Measurements from ENCODE around the gene KIF3C.
"Not testable (repeated sequence)": the region's sequence is repeated elsewhere in the genome, so short reads cannot be mapped to it uniquely, and the experiment has no call there.

Gene KIF3C

DNA sequence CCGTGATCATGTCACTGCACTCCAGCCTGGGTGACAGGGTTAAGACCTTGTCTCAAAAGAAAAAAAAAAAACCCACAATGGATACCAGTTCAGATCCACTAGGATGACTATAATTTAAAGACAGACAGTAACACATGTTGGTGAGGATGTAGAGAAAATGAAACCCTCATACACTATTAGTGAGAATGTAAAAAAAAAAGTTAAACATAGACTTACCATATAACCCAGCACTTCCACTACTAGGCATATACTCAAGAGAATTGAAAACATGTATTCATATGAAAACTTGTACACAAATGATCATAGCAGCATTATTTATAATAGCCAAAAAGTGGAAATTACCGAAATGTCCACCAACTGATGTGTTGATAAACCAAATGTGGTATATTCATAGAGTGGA is 48.7 kb downstream of the KIF3C start:
- in situ Hi-C loops (cut with HindIII; ENCODE audit: low pct_ligation_motif_present, low pct_unique_long_range_greater_than_20kb, low sequenced_read_pairs) = no loop called here
- DNase-seq = no peak

GRCh38 chr2:25929789-25930473 is 52.4 kb downstream of the KIF3C start:
- in situ Hi-C loops (cut with HindIII; ENCODE audit: low pct_ligation_motif_present, low pct_unique_long_range_greater_than_20kb, low sequenced_read_pairs) = no loop called here
- DNase-seq = no peak

GRCh38 chr2:25928668-25929067 is 53.6 kb downstream of the KIF3C start:
- in situ Hi-C loops (cut with HindIII; ENCODE audit: low pct_ligation_motif_present, low pct_unique_long_range_greater_than_20kb, low sequenced_read_pairs) = no loop called here
- DNase-seq = no peak

DNA sequence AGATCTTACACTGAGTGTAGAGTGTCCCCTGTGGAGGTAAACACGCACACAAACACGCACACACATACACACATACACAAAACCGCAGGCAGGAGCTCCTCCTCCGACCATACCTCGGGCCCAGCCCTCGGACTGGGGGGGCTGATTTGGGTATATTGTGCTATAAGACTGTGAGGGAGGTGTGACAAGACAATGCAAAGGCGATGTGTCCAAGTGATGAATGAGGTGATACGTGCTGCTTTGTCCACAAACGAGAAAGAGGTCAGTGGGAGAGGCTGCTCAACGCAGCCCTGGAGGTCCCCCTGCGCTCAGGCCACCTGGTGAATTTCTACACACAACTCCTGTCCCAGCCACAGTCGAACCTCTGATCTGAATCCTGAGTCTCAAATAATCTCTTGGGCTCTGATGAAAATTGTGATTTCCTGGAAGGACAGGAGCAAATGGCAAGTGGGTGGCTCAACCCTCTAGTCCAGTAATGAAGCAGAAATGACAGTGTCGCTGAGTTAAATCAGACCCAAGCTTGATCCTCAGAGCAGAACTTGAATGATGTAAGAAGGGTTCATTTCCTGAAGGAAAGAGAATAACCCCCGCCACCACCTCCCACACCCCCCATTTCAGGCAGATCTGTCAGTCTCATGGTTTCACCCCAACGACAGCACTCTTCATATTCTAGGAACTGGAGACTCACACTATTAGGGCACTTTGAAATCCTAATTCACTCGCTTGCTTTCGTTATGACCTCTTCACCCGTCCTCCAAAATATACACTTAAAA is 55.1 kb downstream of the KIF3C start:
- in situ Hi-C loops (cut with HindIII; ENCODE audit: low pct_ligation_motif_present, low pct_unique_long_range_greater_than_20kb, low sequenced_read_pairs) = no loop called here
- DNase-seq = no peak

DNA sequence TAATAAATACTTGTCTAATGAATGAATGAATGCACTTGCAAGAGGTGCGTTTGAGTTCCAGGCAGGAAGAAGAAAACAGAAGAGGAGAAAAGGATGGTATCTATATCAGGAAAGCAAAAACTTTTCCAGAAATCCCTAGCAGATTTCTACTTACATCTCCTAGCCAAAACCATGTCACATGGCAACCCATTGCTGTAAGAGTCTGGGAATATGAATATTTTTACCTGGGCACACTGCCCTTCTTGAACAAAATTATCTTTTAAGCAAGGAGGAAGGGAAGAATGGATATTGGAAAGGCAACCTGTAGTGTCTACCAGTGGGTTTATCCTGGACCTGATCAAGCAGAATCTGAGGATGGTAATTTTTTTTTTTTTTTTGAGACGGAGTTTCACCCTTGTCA is 59.8 kb downstream of the KIF3C start:
- in situ Hi-C loops (cut with HindIII; ENCODE audit: low pct_ligation_motif_present, low pct_unique_long_range_greater_than_20kb, low sequenced_read_pairs) = no loop called here
- DNase-seq = no peak

GRCh38 chr2:25920786-25921415 is 61.4 kb downstream of the KIF3C start:
- no peak for DNase-seq
- in situ Hi-C loops (cut with HindIII; ENCODE audit: low pct_ligation_motif_present, low pct_unique_long_range_greater_than_20kb, low sequenced_read_pairs) = no loop called here

DNA sequence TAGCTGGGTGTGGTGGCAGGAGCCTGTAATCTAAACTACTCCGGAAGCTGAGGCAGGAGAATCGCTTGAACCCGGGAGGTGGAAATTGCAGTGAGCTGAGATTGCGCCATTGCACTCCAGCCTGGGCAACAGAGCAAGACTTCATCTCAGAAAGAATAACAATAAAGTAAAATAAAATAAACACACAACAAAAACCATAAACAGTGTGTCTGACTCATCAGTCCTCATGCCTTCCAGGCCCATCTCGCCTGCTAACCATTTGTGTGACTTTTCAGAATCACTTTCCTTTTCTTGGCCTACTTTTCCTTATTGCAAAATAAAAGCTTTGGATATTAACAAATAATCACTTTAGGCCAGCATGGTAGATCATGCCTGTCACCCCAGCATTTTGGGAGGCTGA is 62.0 kb downstream of the KIF3C start:
- no peak for DNase-seq
- in situ Hi-C loops (cut with HindIII; ENCODE audit: low pct_ligation_motif_present, low pct_unique_long_range_greater_than_20kb, low sequenced_read_pairs) = no loop called here

DNA sequence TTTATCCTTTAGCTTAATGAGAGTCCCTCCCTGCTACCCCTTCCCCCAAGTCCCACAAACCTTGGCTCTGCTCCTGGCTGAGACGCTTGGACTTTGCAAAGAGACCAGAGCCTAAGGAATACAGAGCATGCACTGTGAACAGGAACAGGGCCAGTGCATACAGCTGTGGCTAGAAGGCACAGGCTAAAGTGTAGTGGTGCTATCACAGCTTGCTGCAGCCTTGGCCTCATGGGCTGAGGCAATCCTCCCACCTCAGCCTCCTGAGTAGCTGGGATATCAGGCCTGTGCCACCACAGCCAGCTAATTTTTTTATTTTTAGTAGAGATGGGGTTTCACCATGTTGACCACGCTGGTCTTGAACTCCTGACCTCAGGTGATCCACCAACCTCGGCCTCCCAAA is 64.5 kb downstream of the KIF3C start:
- in situ Hi-C loops (cut with HindIII; ENCODE audit: low pct_ligation_motif_present, low pct_unique_long_range_greater_than_20kb, low sequenced_read_pairs) = no loop called here
- no peak for DNase-seq

GRCh38 chr2:25917411-25917810 is 64.9 kb downstream of the KIF3C start:
- in situ Hi-C loops (cut with HindIII; ENCODE audit: low pct_ligation_motif_present, low pct_unique_long_range_greater_than_20kb, low sequenced_read_pairs) = not testable (repeated sequence)

DNA sequence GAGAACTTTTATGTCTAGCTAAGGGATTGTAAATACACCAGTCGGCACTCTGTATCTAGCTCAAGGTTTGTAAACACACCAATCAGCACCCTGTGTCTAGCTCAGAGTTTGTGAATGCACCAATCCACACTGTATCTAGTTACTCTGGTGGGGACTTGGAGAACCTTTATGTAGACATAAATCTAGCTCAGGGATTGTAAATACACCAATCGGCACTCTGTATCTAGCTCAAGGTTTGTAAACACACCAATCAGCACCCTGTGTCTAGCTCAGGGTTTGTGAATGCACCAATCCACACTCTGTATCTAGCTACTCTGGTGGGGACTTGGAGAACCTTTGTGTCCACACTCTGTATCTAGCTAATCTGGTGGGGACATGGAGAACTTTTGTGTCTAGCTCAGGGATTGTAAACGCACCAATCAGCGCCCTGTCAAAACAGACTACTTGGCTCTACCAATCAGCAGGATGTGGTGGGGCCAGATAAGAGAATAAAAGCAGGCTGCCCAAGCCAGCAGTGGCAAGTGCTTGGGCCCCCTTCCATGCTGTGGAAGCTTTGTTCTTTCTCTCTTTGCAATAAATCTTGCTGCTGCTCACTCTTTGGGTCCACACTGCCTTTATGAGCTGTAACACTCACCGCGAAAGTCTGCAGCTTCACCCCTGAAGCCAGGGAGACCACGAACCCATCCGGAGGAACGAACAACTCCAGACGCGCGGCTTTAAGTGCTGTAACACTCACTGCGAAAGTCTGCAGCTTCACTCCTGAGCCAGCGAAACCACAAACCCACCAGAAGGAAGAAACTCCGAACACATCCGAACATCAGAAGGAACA is 66.1 kb downstream of the KIF3C start:
- DNase-seq; in situ Hi-C loops (cut with HindIII; ENCODE audit: low pct_ligation_motif_present, low pct_unique_long_range_greater_than_20kb, low sequenced_read_pairs): not testable (repeated sequence)

More at GRCh38 chr2:25917411-25917810, 64.9 kb downstream of the KIF3C start:
- not testable (repeated sequence) for DNase-seq

GRCh38 chr2:25915411-25915810 is 66.9 kb downstream of the KIF3C start:
- in situ Hi-C loops (cut with HindIII; ENCODE audit: low pct_ligation_motif_present, low pct_unique_long_range_greater_than_20kb, low sequenced_read_pairs) = not testable (repeated sequence)

GRCh38 chr2:25913696-25913973 is 68.7 kb downstream of the KIF3C start:
- in situ Hi-C loops (cut with HindIII; ENCODE audit: low pct_ligation_motif_present, low pct_unique_long_range_greater_than_20kb, low sequenced_read_pairs) = not testable (repeated sequence)

More at GRCh38 chr2:25915411-25915810, 66.9 kb downstream of the KIF3C start:
- DNase-seq = not testable (repeated sequence)

GRCh38 chr2:25912851-25913695 is 69.2 kb downstream of the KIF3C start:
- in situ Hi-C loops (cut with HindIII; ENCODE audit: low pct_ligation_motif_present, low pct_unique_long_range_greater_than_20kb, low sequenced_read_pairs) = no loop called here
- no peak for DNase-seq

More at GRCh38 chr2:25913696-25913973, 68.7 kb downstream of the KIF3C start:
- DNase-seq = not testable (repeated sequence)

- DNase-seq; in situ Hi-C loops (cut with HindIII; ENCODE audit: low pct_ligation_motif_present, low pct_unique_long_range_greater_than_20kb, low sequenced_read_pairs): not testable (repeated sequence)
Observed at GRCh38 chr2:25909574-25909973, 72.7 kb downstream of the KIF3C start.

DNA sequence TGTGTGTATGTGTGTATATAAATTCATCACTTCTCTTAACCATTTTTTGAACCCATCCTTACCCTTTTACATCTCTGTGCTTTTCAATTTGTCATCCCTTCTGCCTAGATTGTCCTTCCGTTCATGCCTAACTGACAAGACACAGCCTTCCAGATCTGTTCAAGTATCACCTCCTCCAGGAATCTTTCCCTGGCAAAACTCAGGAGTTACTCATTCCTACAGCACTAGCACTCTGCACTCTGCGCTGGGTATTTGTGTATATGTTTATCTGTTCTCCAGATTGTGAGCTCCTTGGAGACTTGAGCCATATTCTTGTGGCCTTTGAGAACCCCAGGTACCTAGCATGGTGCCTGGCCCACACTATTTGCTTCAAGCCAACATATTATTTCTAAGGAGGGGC is 77.2 kb downstream of the KIF3C start:
- in situ Hi-C loops (cut with HindIII; ENCODE audit: low pct_ligation_motif_present, low pct_unique_long_range_greater_than_20kb, low sequenced_read_pairs) = no loop called here
- no peak for DNase-seq

GRCh38 chr2:25903216-25903776 is 79.0 kb downstream of the KIF3C start:
- no peak for DNase-seq
- in situ Hi-C loops (cut with HindIII; ENCODE audit: low pct_ligation_motif_present, low pct_unique_long_range_greater_than_20kb, low sequenced_read_pairs) = no loop called here

DNA sequence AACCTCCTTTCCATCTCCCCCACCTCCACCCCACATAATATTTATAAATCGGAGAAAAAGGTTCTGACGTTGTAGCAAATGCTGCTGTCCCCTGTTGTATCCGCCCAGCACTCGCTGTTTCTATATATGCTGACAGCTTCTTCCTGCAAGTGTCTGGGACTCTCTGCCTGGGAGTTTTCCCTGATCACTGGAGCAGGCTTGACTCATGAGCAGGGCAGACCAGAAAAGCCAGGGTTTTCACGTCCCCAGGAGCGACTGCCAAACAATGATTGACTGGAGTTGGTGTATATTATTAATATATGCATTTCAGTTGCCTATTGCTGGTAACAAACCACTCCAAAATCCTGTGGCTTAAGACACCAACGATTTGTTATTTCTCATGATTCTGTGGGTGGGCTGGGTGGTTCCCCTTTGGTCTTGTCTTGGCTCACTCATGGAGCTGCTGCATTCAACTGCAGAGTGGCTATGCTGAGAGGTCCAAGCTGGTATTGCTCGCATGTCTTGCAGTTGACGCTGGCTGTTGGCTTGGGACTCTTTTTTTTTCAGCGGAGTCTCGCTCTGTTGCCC is 82.8 kb downstream of the KIF3C start:
- in situ Hi-C loops (cut with HindIII; ENCODE audit: low pct_ligation_motif_present, low pct_unique_long_range_greater_than_20kb, low sequenced_read_pairs) = no loop called here
- DNase-seq = no peak
